ENCODE results near the gene TXNDC17.

The TXNDC17 gene

GRCh38 chr17:6605142-6605541, 35.7 kb upstream of the TXNDC17 start:
- H3K4me3 ChIP-seq (ENCODE audit: low read length) = no peak overlapping the region
- H3K36me3 ChIP-seq (ENCODE audit: insufficient read depth, low read length) = peaks cover 99% of the 10 kb centered on the region
- no peaks in the 10 kb centered on the region for H3K4me1 ChIP-seq (ENCODE audit: insufficient read depth, low read length)
- H3K27ac ChIP-seq (ENCODE audit: low read depth, low read length) = no peak overlapping the region
- H3K27me3 ChIP-seq (ENCODE audit: insufficient read depth, low read length) = no peaks in the 10 kb centered on the region
- WGBS = 95% methylated on average over 6 of the region's 6 CpGs
- no peak overlapping the region for H3K9ac ChIP-seq (ENCODE audit: low read depth, low read length)
- H3K9me3 ChIP-seq (ENCODE audit: insufficient read depth, low read depth, low read length) = no peaks in the 10 kb centered on the region

- Histone ChIP-seq H3K27ac (ENCODE audit: low read depth, low read length) (no peak overlapping the region), H3K9ac (ENCODE audit: low read depth, low read length) (no peak overlapping the region)
Measured at GRCh38 chr17:6608321-6608720, 32.5 kb upstream of the TXNDC17 start.

GRCh38 chr17:6610011-6610410, 30.8 kb upstream of the TXNDC17 start:
- Histone ChIP-seq H3K36me3 (ENCODE audit: insufficient read depth, low read length) (peaks cover 86% of the 10 kb centered on the region), H3K9me3 (ENCODE audit: insufficient read depth, low read depth, low read length) (no peaks in the 10 kb centered on the region), H3K27me3 (ENCODE audit: insufficient read depth, low read length) (no peaks in the 10 kb centered on the region), H3K4me3 (ENCODE audit: low read length) (no peak overlapping the region), H3K9ac (ENCODE audit: low read depth, low read length) (no peak overlapping the region), H3K27ac (ENCODE audit: low read depth, low read length) (no peak overlapping the region), H3K4me1 (ENCODE audit: insufficient read depth, low read length) (no peaks in the 10 kb centered on the region)
- WGBS = 95% methylated on average over 4 of the region's 5 CpGs

More at GRCh38 chr17:6608321-6608720, 32.5 kb upstream of the TXNDC17 start:
- Histone ChIP-seq H3K27me3 (ENCODE audit: insufficient read depth, low read length) (no peaks in the 10 kb centered on the region), H3K4me3 (ENCODE audit: low read length) (no peak overlapping the region), H3K36me3 (ENCODE audit: insufficient read depth, low read length) (peaks cover 89% of the 10 kb centered on the region), H3K9me3 (ENCODE audit: insufficient read depth, low read depth, low read length) (no peaks in the 10 kb centered on the region), H3K4me1 (ENCODE audit: insufficient read depth, low read length) (no peaks in the 10 kb centered on the region)
- 97% methylated on average over 3 of the region's 3 CpGs for WGBS

GRCh38 chr17:6611231-6611630, 29.6 kb upstream of the TXNDC17 start:
- 95% methylated on average over 4 of the region's 4 CpGs for WGBS
- peaks cover 85% of the 10 kb centered on the region for H3K36me3 ChIP-seq (ENCODE audit: insufficient read depth, low read length)
- no peaks in the 10 kb centered on the region for H3K27me3 ChIP-seq (ENCODE audit: insufficient read depth, low read length)
- no peak overlapping the region for H3K4me3 ChIP-seq (ENCODE audit: low read length)
- no peaks in the 10 kb centered on the region for H3K4me1 ChIP-seq (ENCODE audit: insufficient read depth, low read length)
- no peak overlapping the region for H3K27ac ChIP-seq (ENCODE audit: low read depth, low read length)
- no peaks in the 10 kb centered on the region for H3K9me3 ChIP-seq (ENCODE audit: insufficient read depth, low read depth, low read length)
- H3K9ac ChIP-seq (ENCODE audit: low read depth, low read length) = no peak overlapping the region

- WGBS = 97% methylated on average over 3 of the region's 3 CpGs
- no peaks in the 10 kb centered on the region for H3K4me1 ChIP-seq (ENCODE audit: insufficient read depth, low read length)
- no peaks in the 10 kb centered on the region for H3K27me3 ChIP-seq (ENCODE audit: insufficient read depth, low read length)
- no peaks in the 10 kb centered on the region for H3K9me3 ChIP-seq (ENCODE audit: insufficient read depth, low read depth, low read length)
- H3K36me3 ChIP-seq (ENCODE audit: insufficient read depth, low read length) = peaks cover 95% of the 10 kb centered on the region
- no peak overlapping the region for H3K27ac ChIP-seq (ENCODE audit: low read depth, low read length)
- H3K9ac ChIP-seq (ENCODE audit: low read depth, low read length) = no peak overlapping the region
- H3K4me3 ChIP-seq (ENCODE audit: low read length) = no peak overlapping the region
Measured at GRCh38 chr17:6623941-6624340, 16.9 kb upstream of the TXNDC17 start.

- Histone ChIP-seq H3K4me1 (ENCODE audit: insufficient read depth, low read length) (no peaks in the 10 kb centered on the region), H3K9ac (ENCODE audit: low read depth, low read length) (no peak overlapping the region), H3K4me3 (ENCODE audit: low read length) (no peak overlapping the region), H3K9me3 (ENCODE audit: insufficient read depth, low read depth, low read length) (no peaks in the 10 kb centered on the region), H3K27me3 (ENCODE audit: insufficient read depth, low read length) (no peaks in the 10 kb centered on the region), H3K36me3 (ENCODE audit: insufficient read depth, low read length) (peaks cover 94% of the 10 kb centered on the region), H3K27ac (ENCODE audit: low read depth, low read length) (no peak overlapping the region)
- 93% methylated on average over 6 of the region's 6 CpGs for WGBS
Measured at GRCh38 chr17:6626616-6627015, 14.2 kb upstream of the TXNDC17 start.

- Histone ChIP-seq H3K9ac (ENCODE audit: low read depth, low read length) (no peak overlapping the region), H3K4me1 (ENCODE audit: insufficient read depth, low read length) (no peaks in the 10 kb centered on the region), H3K9me3 (ENCODE audit: insufficient read depth, low read depth, low read length) (no peaks in the 10 kb centered on the region), H3K27ac (ENCODE audit: low read depth, low read length) (no peak overlapping the region), H3K36me3 (ENCODE audit: insufficient read depth, low read length) (peaks cover 94% of the 10 kb centered on the region), H3K27me3 (ENCODE audit: insufficient read depth, low read length) (no peaks in the 10 kb centered on the region), H3K4me3 (ENCODE audit: low read length) (no peak overlapping the region)
- 82% methylated on average over 1 of the region's 1 CpG for WGBS
Measured at GRCh38 chr17:6627019-6627418, 13.8 kb upstream of the TXNDC17 start.

GRCh38 chr17:6630390-6630789, 10.5 kb upstream of the TXNDC17 start:
- Histone ChIP-seq H3K27ac (ENCODE audit: low read depth, low read length) (no peak overlapping the region), H3K36me3 (ENCODE audit: insufficient read depth, low read length) (peaks cover 95% of the 10 kb centered on the region), H3K4me3 (ENCODE audit: low read length) (no peak overlapping the region), H3K9me3 (ENCODE audit: insufficient read depth, low read depth, low read length) (no peaks in the 10 kb centered on the region), H3K27me3 (ENCODE audit: insufficient read depth, low read length) (no peaks in the 10 kb centered on the region), H3K4me1 (ENCODE audit: insufficient read depth, low read length) (no peaks in the 10 kb centered on the region), H3K9ac (ENCODE audit: low read depth, low read length) (no peak overlapping the region)
- WGBS = 100% methylated on average over 1 of the region's 1 CpG

- Histone ChIP-seq H3K9ac (ENCODE audit: low read depth, low read length) (no peak overlapping the region), H3K4me3 (ENCODE audit: low read length) (no peak overlapping the region), H3K27me3 (ENCODE audit: insufficient read depth, low read length) (no peaks in the 10 kb centered on the region), H3K9me3 (ENCODE audit: insufficient read depth, low read depth, low read length) (no peaks in the 10 kb centered on the region), H3K4me1 (ENCODE audit: insufficient read depth, low read length) (no peaks in the 10 kb centered on the region), H3K27ac (ENCODE audit: low read depth, low read length) (no peak overlapping the region), H3K36me3 (ENCODE audit: insufficient read depth, low read length) (peaks cover 74% of the 10 kb centered on the region)
Measured at GRCh38 chr17:6632530-6632929, 8.3 kb upstream of the TXNDC17 start.

GRCh38 chr17:6633263-6633662, 7.6 kb upstream of the TXNDC17 start:
- Histone ChIP-seq H3K36me3 (ENCODE audit: insufficient read depth, low read length) (peaks cover 67% of the 10 kb centered on the region), H3K4me3 (ENCODE audit: low read length) (no peak overlapping the region), H3K27me3 (ENCODE audit: insufficient read depth, low read length) (no peaks in the 10 kb centered on the region), H3K27ac (ENCODE audit: low read depth, low read length) (no peak overlapping the region), H3K4me1 (ENCODE audit: insufficient read depth, low read length) (no peaks in the 10 kb centered on the region), H3K9me3 (ENCODE audit: insufficient read depth, low read depth, low read length) (no peaks in the 10 kb centered on the region), H3K9ac (ENCODE audit: low read depth, low read length) (no peak overlapping the region)
- WGBS = 100% methylated on average over 1 of the region's 3 CpGs

GRCh38 chr17:6636105-6636504, 4.8 kb upstream of the TXNDC17 start:
- 88% methylated on average over 2 of the region's 2 CpGs for WGBS
- Histone ChIP-seq H3K4me1 (ENCODE audit: insufficient read depth, low read length) (no peaks in the 10 kb centered on the region; the same call in 1 of the 2 replicates), H3K9ac (ENCODE audit: low read depth, low read length) (no peak overlapping the region), H3K9me3 (ENCODE audit: insufficient read depth, low read depth, low read length) (no peaks in the 10 kb centered on the region), H3K27ac (ENCODE audit: low read depth, low read length) (no peak overlapping the region), H3K4me3 (ENCODE audit: low read length) (no peak overlapping the region), H3K27me3 (ENCODE audit: insufficient read depth, low read length) (no peaks in the 10 kb centered on the region), H3K36me3 (ENCODE audit: insufficient read depth, low read length) (peaks cover 40% of the 10 kb centered on the region)
